Naive thymus-derived CD8-positive, alpha-beta T cell (primary cell): Measurements from ENCODE around the gene NXPE3. TPM values are rescaled to one million over a fixed set of nuclear protein-coding genes. Genes with fewer than 3 reads are reported as not detected.
"Not testable (repeated sequence)": the region's sequence is repeated elsewhere in the genome, so short reads cannot be mapped to it uniquely, and the experiment has no call there.

ENCODE experiments used
- ATAC-seq, 2 donors: fragments of 150-1000 bp; cut with Tn5 transposase in 1 of 2; sonication (Bioruptor Pico), chemical (Tn5 transposase) in 1 of 2; 1 replicate in 1 of 2; 2 replicates in 1 of 2; pipeline ENCODE4 v1.10.0; 2021; ENCODE audit warnings: mild to moderate bottlenecking in 2 of 2, moderate library complexity in 2 of 2
- POLR2A ChIA-PET: fragments of 350-600 bp; sonication (Branson Sonifier 250); formaldehyde crosslinking; loops from one replicate; lab custom pipeline; 2021; ENCODE audit warnings: antibody characterized with exemption; lab: Charles Lee
- DNase-seq, 10 donors: peaks; one replicate each; pipeline versions ENCODE4 v3.0.0 to v3.0.0-alpha.2; 2020 to 2022
- H3K27ac Mint-ChIP-seq, 10 donors: one replicate each; pipeline ENCODE4 v1.8.0; 2020 to 2022; ENCODE audit warnings: mild to moderate bottlenecking in 10 of 10, mixed read lengths in 10 of 10, moderate library complexity in 4 of 10, inconsistent platforms in 1 of 10
- H3K27me3 Mint-ChIP-seq, 5 donors: one replicate each; pipeline ENCODE4 v1.8.0; 2021 to 2022; ENCODE audit warnings: mixed read lengths in 5 of 5
- H3K36me3 Mint-ChIP-seq, 3 donors: one replicate each; pipeline ENCODE4 v1.8.0; 2020 to 2022; ENCODE audit warnings: mixed read lengths in 3 of 3, mild to moderate bottlenecking in 2 of 3, inconsistent platforms in 1 of 3
- H3K4me1 Mint-ChIP-seq, 4 donors: one replicate each; pipeline ENCODE4 v1.8.0; 2021 to 2022; ENCODE audit warnings: mixed read lengths in 4 of 4
- H3K4me3 Mint-ChIP-seq, 10 donors: one replicate each; pipeline ENCODE4 v1.8.0; 2020 to 2022; ENCODE audit warnings: mild to moderate bottlenecking in 10 of 10, mixed read lengths in 10 of 10, moderate library complexity in 6 of 10, inconsistent platforms in 1 of 10
- H3K9me3 Mint-ChIP-seq, 9 donors: one replicate each; pipeline ENCODE4 v1.8.0; 2020 to 2022; ENCODE audit warnings: mixed read lengths in 9 of 9, mild to moderate bottlenecking in 3 of 9, inconsistent platforms in 1 of 9, moderate library complexity in 1 of 9
- polyA plus RNA-seq, 3 donors: library from polyadenylated mRNA; unstranded; fragments of 300-500 nt; fragmentation: Illumina TruSeq; gene quantifications; one replicate each; pipeline ENCODE4 v1.2.3, GENCODE V29; 2021
- total RNA-seq, 8 experiments: library from RNA in 2 of 8; stranded (reverse) in 2 of 8; gene quantifications; one replicate each; pipeline ENCODE4 v1.2.3 and lab custom pipeline; 2021 to 2026

The NXPE3 gene
- total and polyA plus RNA-seq, 5 experiments from 2014 or later: 32.5 to 61.0 (median 40.0) TPM

- POLR2A ChIA-PET: interaction anchor here (1.8 kb wide), 1 partner anchor 26 kb away, joined by 7 read pairs; no protein-coding TSS in a partner anchor
- H3K4me1 Mint-ChIP-seq: peaks cover 36 to 77% (median 72%) of the 10 kb centered on the region in 4 donors
- peak overlapping the region in 3 of 10 donors; percentile 29 to 96 (median 43) for H3K4me3 Mint-ChIP-seq
- DNase-seq (no peak), ATAC-seq (no peak)
- H3K27ac Mint-ChIP-seq: peak overlapping the region in 6 of 10 donors; percentile 11 to 100 (median 52)
- peaks cover 53 to 85% (median 59%) of the 10 kb centered on the region in 3 donors for H3K36me3 Mint-ChIP-seq
- no peaks in the 10 kb centered on the region for H3K9me3 Mint-ChIP-seq
- no peaks in the 10 kb centered on the region for H3K27me3 Mint-ChIP-seq
Observed at GRCh38 chr3:101853982-101854381, 75.0 kb downstream of the NXPE3 start.

GRCh38 chr3:101854608-101855304, 75.7 kb downstream of the NXPE3 start:
- Mint-ChIP-seq H3K4me1 (peaks cover 36 to 80% (median 74%) of the 10 kb centered on the region in 4 donors), H3K4me3 (peak overlapping the region in 5 of 10 donors; percentile 10 to 60 (median 47)), H3K27me3 (no peaks in the 10 kb centered on the region), H3K9me3 (no peaks in the 10 kb centered on the region), H3K27ac (peak overlapping the region; percentile 24 to 100 (median 67)), H3K36me3 (peaks cover 61 to 93% (median 67%) of the 10 kb centered on the region in 3 donors)
- ATAC-seq (no peak), DNase-seq (no peak)
- POLR2A ChIA-PET: interaction anchor here (0.7 to 1.8 kb wide), 2 partner anchors 27 to 577 kb away, joined by 3 to 7 read pairs; no protein-coding TSS in a partner anchor

DNA sequence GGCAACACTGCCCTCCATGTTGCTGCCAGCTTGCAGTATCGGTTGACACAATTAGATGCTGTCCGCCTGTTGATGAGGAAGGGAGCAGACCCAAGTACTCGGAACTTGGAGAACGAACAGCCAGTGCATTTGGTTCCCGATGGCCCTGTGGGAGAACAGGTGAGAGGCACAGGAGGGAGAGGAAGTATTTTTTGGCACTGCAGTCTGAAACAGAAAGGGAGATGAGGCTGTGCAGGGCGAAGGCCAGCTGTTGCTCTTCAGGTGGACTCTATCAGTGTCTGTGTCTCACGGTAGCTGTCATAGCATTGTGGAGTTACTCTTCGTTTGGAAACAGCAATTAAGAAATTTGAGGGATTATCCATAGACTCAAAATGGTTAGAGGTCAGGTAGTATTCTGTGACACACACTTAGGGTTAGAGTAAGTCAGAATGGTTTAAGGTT, 78.3 kb downstream of the NXPE3 start:
- H3K27ac Mint-ChIP-seq: peak overlapping the region; percentile 17 to 83 (median 50)
- peak overlapping the region in 7 of 10 donors; percentile 14 to 71 (median 36) for H3K4me3 Mint-ChIP-seq
- H3K36me3 Mint-ChIP-seq: peaks cover 46 to 97% (median 65%) of the 10 kb centered on the region in 3 donors
- POLR2A ChIA-PET: interaction anchor here (0.6 to 1.3 kb wide), 3 partner anchors 30 to 76 kb away, joined by 3 to 5 read pairs (median 3); no protein-coding TSS in a partner anchor
- no peak for ATAC-seq
- DNase-seq: no peak
- H3K4me1 Mint-ChIP-seq: peaks cover 29 to 77% (median 63%) of the 10 kb centered on the region in 4 donors
- no peaks in the 10 kb centered on the region for H3K27me3 Mint-ChIP-seq
- H3K9me3 Mint-ChIP-seq: no peaks in the 10 kb centered on the region

DNA sequence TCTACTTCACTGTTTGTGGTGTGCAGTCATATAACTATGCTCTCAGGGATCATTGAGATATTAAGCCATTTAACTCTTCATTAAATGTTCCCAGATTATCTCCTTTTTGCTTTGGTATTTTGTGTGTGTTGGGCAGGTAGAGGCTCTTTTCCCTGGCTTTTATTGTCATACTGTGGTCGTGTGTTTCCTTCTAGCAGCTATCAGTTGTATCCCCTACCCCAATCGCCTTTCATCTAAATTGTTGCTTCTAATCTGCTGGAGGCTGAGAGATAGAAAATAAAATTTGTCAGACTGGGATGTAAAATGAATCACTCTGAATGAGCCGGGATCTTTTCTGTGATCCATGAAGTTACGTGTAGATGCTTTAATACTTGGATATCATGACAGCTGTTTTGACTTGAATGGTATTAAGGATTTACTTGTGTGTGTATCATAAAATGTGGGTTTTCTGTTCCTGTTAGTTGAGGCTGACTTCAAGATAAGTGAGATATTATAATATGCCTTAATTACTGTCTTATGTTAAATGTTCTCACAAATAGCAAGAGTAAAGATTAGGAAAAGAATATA, 79.5 kb downstream of the NXPE3 start:
- ATAC-seq: no peak
- Mint-ChIP-seq H3K9me3 (no peaks in the 10 kb centered on the region), H3K4me1 (peaks cover 21 to 65% (median 51%) of the 10 kb centered on the region in 4 donors), H3K27ac (peak overlapping the region in 4 of 10 donors; percentile 31 to 64 (median 52)), H3K4me3 (peak overlapping the region in 3 of 10 donors; percentile 3 to 11 (median 8)), H3K36me3 (peaks cover 39 to 86% (median 53%) of the 10 kb centered on the region in 3 donors), H3K27me3 (no peaks in the 10 kb centered on the region)
- POLR2A ChIA-PET: interaction anchor here (1.5 kb wide), 1 partner anchor 9 kb away, joined by 6 read pairs; the partner anchor contains the start of gene NFKBIZ
- no peak for DNase-seq

- POLR2A ChIA-PET: interaction anchor here (1.5 kb wide), 1 partner anchor 10 kb away, joined by 6 read pairs; the partner anchor contains the start of gene NFKBIZ
- Mint-ChIP-seq H3K36me3 (peaks cover 31 to 73% (median 43%) of the 10 kb centered on the region in 3 donors), H3K27ac (peak overlapping the region in 3 of 10 donors; percentile 25 to 59 (median 26)), H3K4me3 (no peak overlapping the region), H3K27me3 (no peaks in the 10 kb centered on the region), H3K9me3 (no peaks in the 10 kb centered on the region), H3K4me1 (peaks cover 17 to 51% (median 39%) of the 10 kb centered on the region in 4 donors)
- DNase-seq: no peak
- ATAC-seq: no peak
Observed at GRCh38 chr3:101859882-101860448, 81.0 kb downstream of the NXPE3 start.

DNA sequence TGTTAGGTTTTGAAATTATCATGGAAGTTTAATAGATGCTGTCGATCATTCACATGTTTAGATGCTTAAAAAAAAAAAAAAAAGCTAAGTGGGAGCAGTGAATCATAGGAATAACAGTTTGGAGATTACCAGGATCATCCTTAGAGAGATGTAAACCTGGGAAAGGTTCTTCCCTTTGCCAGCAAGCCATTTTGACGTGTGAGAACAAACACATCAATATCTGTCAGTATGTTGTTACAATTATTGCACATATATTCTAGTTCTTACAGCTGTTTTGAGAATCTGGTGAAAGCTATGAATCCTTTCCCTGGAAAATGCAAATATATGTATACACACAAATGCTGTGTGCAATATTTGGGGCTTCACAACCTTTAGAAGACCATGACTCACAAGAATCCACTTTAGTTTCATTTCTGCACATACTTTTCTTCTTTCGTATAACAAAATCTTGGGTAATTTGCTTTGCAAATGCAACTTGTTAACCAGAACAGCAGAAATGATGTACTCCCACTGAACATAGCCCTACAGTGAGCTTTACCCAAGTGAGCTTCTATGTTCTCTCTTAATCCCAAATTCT, 82.3 kb downstream of the NXPE3 start:
- Mint-ChIP-seq H3K27me3 (no peaks in the 10 kb centered on the region), H3K36me3 (peaks cover 23 to 60% (median 34%) of the 10 kb centered on the region in 3 donors), H3K9me3 (no peaks in the 10 kb centered on the region), H3K4me1 (peaks cover 15 to 44% (median 28%) of the 10 kb centered on the region in 4 donors), H3K27ac (peak overlapping the region in 7 of 10 donors; percentile 11 to 71 (median 41)), H3K4me3 (no peak overlapping the region)
- DNase-seq (no peak), ATAC-seq (peak; percentile 4 to 21)
- POLR2A ChIA-PET: interaction anchor here (0.6 to 1.2 kb wide), 2 partner anchors 12 to 315 kb away, joined by 5 to 10 read pairs; partner anchors contain the start of gene NFKBIZ

GRCh38 chr3:101861789-101862415, 82.9 kb downstream of the NXPE3 start:
- DNase-seq: no peak
- no peaks in the 10 kb centered on the region for H3K9me3 Mint-ChIP-seq
- peak; percentile 12 to 24 for ATAC-seq
- no peaks in the 10 kb centered on the region for H3K27me3 Mint-ChIP-seq
- H3K27ac Mint-ChIP-seq: peak overlapping the region in 9 of 10 donors; percentile 7 to 60 (median 33)
- H3K4me3 Mint-ChIP-seq: no peak overlapping the region
- POLR2A ChIA-PET: interaction anchor here (1.2 kb wide), 1 partner anchor 12 kb away, joined by 10 read pairs; the partner anchor contains the start of gene NFKBIZ
- peaks cover 15 to 38% (median 25%) of the 10 kb centered on the region in 4 donors for H3K4me1 Mint-ChIP-seq
- peaks cover 23 to 54% (median 32%) of the 10 kb centered on the region in 3 donors for H3K36me3 Mint-ChIP-seq

DNA sequence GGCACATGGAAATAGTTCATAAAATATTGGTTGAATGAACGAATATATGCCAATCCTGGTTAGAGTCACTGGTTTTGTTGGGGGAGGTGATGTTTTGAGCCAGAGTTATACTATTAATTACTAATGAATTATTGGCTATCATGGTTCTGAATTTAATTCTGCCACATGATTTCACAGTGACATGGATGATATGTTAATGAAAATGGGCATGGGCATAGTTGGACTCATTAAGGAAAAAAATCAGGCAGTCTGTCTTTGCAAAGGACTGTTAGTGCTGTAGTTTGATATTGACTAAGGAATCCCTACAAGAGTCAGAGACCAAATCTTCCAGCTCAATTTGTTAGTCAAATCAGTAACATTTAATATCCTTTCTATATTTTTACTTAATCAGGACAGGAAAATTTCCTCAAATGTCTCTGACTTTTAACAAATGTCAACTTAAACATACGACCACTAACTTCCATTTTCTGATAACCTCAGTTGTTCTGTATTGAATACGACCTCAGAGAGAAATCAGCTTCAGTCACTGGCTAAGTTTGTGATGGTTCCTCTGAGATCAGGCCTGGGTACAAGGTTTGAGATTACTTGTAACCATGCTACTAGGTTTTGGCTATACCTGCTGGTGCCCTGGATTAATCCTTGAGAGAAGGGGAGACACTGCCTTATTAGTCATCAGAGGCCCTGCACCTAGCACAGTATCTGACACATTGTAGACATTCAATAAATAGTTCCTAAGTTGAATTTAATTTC, 83.6 kb downstream of the NXPE3 start:
- Mint-ChIP-seq H3K27me3 (no peaks in the 10 kb centered on the region), H3K4me3 (no peak overlapping the region), H3K36me3 (peaks cover 17 to 47% (median 30%) of the 10 kb centered on the region in 3 donors), H3K9me3 (no peaks in the 10 kb centered on the region), H3K27ac (peak overlapping the region in 7 of 10 donors; percentile 6 to 60 (median 33)), H3K4me1 (peaks cover 14 to 31% (median 21%) of the 10 kb centered on the region in 4 donors)
- peak in 1 of 2 donors; percentile 36 for ATAC-seq
- no peak for DNase-seq
- POLR2A ChIA-PET: interaction anchor here (2.2 kb wide), 1 partner anchor 13 kb away, joined by 7 read pairs; the partner anchor contains the start of gene NFKBIZ

- Mint-ChIP-seq H3K27ac (peak overlapping the region in 1 of 10 donors; percentile 20), H3K4me1 (peaks cover 7 to 24% (median 11%) of the 10 kb centered on the region in 4 donors), H3K36me3 (peaks cover 0 to 23% (median 8%) of the 10 kb centered on the region in 3 donors)
- POLR2A ChIA-PET, DNase-seq, ATAC-seq, H3K4me3 Mint-ChIP-seq, H3K9me3 Mint-ChIP-seq, H3K27me3 Mint-ChIP-seq: not testable (repeated sequence)
Observed at GRCh38 chr3:101864926-101865325, 85.9 kb downstream of the NXPE3 start.

DNA sequence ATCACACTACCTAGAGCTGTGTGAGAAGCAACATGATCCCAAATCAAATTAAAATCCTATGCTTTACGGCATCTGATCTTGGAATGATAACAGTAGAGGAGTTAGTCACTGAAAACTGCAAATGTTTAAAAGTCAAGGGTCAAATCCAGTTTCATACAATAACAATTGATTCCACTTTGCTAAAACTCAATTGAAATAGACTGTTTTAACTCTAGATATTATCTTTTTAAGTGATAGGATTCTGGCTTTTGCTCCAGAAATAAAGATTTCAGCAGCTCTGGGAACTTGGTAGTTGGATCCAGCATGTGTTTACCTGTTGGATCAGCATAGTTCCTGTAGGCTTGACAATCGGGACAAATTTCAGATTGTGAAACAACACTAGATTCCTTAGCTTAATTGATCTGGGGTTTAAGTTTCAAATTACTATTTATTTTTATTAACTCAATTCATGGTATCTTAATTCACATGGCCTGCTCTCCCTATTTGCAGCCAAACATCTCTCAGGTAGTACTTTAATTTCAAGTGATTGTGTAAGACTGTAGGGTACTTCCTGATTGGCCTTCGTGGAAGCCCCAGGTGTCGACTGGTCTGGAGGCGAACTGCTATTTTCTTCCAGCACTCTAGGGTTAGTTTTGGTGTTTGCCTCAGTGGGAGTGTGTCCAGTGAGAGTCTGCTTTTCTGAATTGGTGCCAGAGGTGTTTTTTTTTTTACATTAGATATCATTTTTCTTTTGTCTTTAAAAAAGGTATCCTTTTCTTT, 86.9 kb downstream of the NXPE3 start:
- POLR2A ChIA-PET: interaction anchor here (0.6 to 1.2 kb wide), 3 partner anchors 16 to 358 kb away, joined by 3 to 4 read pairs (median 3); partner anchors contain the start of gene NFKBIZ

More for the DNA sequence above, 86.9 kb downstream of the NXPE3 start:
- H3K36me3 Mint-ChIP-seq: peaks cover 0 to 15% (median 4%) of the 10 kb centered on the region in 3 donors
- ATAC-seq: no peak
- H3K4me3 Mint-ChIP-seq: no peak overlapping the region
- peaks cover 7 to 21% (median 11%) of the 10 kb centered on the region in 4 donors for H3K4me1 Mint-ChIP-seq
- no peaks in the 10 kb centered on the region for H3K27me3 Mint-ChIP-seq
- H3K27ac Mint-ChIP-seq: peak overlapping the region in 4 of 10 donors; percentile 37 to 68 (median 48)
- DNase-seq: no peak
- H3K9me3 Mint-ChIP-seq: no peaks in the 10 kb centered on the region
